Midbrain (tissue), 1 donor: ENCODE results near the gene UVSSA.
"Not testable (repeated sequence)": the region's sequence is repeated elsewhere in the genome, so short reads cannot be mapped to it uniquely, and the experiment has no call there.

Experiments
- DNase-seq: peaks from one replicate; lab custom pipeline; 2025; lab: John Stamatoyannopoulos, UW

The UVSSA gene

DNA sequence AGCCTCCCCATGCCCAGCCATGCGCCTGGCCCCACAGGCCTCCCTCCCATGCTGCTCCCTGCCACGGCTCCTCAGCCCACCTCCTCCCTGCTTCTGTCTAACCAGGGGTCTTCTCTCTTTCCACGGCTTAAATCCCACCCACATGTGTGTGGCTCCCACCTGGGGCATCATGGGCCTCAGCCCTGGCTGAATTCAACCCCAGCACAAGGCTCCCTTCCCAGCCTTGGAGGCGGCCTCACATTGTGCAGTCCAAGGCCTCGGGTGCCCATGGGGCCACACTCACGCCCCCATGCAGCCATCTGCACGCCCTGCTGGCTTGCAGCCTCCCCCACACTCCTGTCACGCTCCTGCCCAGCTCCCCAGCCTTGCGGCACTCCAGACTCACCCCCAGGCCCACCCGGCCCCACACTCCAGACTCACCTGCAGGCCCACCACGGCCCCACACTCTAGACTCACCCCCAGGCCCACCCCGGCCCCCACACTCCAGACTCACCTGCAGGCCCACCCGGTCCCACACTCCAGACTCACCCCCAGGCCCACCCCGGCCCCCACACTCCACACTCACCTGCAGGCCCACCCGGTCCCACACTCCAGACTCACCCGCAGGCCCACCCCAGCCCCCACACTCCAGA lies 30.4 kb upstream of the UVSSA start:
- no peak for DNase-seq

DNA sequence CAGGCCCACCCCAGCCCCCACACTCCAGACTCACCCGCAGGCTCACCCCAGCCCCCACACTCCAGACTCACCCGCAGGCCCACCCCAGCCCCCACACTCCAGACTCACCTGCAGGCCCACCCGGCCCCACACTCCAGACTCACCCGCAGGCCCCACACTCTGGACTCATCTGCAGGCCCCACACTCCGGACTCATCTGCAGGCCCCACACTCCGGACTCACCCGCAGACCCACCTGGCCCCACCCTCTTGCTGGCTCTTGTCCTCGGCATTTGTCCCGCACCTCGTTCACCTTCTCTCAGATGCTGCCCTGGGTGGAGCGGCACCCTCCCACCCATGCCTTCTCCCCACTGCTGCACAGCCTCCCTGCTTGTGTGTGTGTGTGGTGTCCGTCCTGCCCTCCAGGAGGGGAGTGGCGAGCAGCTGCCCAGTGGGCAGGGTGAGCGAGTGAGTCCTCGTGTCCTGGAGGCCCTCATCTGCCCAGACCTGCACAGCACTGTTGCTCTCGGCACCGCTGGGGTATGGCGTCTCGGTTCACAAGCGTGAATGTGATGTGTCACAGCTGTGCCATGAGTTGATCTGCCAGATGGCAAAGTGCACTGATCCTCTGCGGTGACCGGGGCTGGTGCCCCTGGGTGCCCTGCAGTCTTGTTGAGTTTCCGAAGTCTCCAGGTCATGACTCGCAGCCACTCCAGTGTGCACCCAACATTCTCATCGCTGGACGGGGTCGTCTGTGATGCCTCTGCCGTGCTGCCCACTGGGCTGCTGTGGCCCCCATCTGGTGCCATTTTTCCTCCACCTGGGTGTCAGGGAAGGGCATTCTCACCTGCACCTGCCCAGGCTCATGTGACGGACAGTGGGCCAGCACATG lies 29.6 kb upstream of the UVSSA start:
- no peak for DNase-seq

DNA sequence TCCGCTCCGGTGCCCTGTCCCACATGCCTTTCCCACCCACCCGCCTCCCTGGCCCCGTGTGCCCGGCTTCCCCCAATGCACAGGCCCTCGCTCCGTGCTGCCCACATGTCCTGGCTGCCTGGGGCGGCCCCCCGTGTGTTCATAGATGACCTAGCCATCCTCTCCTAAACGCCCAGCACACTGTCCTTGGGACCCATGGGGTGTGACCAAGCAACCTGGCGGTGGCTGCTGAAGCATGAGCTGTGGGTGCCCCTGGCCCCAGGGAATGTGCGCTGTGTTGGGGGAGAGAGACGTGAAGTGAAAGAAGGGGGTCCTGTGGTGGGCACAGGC lies 29.0 kb upstream of the UVSSA start:
- DNase-seq, result no peak

DNA sequence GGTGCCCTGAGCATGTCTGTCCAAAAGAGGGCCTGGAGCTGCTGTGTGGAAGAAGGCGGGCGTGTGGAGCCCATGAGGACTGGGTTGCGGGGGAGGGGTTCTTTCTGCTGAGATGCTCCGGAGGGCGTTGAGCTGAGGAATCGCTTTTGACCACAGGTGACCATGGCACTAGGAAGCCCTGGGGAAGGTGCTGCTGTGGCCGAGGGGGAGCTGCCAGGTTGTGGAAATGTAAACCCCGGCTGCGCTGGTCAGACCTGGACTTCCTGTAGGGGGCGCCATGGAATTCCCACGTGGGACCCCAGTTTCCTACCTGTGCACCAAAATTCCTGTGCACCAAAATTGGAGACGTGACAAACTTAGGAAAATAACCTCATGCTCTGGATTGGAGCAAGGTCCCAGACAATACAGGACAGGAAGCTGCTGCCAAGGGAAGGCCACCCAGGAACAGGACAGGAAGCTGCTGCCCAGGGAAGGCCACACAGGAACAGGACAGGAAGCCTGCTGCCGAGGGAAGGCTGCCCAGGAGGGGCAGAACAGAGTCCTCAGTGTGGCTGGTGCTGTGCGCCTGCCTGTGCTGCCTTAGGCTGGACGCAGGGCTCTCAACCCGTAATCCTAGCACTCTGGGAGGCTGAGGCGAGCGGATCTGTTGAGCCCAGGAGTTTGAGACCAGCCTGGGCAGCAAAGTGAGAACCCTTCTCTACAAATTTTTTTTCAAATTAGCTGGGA lies 28.4 kb upstream of the UVSSA start:
- DNase-seq, result no peak

DNA sequence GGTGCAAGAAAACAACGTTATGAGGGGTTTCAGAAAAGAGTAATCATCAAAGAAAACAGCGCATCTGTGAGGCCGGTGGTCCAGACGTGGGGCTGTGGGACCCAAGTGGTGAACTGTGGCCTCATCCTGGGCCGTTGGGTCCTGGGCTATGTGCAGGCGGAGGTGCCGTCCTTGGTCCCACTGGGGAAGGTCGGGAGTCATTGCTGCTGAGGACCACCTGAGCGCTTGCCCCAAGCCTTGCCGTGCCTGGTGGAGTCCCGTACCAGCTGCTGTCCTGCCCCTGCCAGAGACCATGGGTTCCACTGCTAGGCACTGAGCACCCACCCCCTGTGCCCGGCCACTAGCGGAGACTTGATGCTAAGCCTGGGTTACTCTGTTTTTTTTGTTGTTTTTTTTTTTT lies 25.5 kb upstream of the UVSSA start:
- DNase-seq, result no peak

DNA sequence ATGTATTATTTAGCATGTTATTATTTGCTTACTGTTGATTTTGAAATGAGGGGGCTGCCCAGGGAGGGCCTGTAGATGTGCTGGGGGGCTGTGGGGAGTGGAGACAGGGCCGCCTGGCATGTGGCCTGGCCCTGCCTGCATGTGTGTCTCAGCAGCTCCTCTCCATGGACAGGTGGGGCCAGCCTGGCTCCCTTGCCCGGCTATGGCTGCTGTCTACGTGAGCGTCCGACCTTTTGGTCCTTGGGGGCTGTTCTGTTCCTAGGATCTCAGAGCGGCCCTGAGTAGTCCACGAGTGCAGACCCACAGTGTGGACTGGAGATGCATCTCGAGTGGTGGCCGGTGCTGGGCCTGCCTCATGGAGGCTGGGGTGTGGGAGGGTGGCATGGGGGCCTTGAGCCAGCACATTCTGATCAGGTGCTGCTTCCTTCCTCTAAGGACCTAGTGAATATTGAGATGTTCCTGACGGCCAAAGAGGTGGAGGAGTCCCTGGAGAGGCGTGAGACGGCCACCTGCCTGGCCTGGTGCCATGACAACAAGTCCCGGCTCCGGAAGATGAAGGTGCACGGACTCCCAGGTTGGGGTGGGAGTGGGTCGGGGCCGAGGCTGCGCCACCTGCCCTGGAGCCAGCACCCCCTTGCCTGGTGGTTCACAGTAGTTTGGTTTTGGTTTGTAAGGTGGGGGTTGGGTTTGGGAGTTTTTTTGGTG lies 24.9 kb upstream of the UVSSA start:
- no peak for DNase-seq

DNA sequence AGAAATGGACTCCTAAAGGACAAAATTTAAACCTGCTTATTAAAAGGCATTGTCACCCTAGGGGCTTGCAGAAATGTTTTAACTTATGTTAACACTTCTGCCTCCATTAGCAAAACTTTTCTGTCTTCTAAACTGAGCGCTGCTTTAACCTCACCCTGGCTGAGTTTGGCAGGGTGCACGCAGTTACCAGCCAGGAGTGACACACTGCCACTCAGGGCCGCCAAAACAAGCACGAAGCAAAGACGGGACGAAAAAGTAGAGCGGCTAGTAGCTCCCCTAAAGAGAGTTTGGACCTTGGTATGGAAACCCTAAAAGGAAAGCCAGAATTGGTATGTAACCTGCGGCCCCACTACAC lies 23.8 kb upstream of the UVSSA start:
- DNase-seq, result no peak

DNA sequence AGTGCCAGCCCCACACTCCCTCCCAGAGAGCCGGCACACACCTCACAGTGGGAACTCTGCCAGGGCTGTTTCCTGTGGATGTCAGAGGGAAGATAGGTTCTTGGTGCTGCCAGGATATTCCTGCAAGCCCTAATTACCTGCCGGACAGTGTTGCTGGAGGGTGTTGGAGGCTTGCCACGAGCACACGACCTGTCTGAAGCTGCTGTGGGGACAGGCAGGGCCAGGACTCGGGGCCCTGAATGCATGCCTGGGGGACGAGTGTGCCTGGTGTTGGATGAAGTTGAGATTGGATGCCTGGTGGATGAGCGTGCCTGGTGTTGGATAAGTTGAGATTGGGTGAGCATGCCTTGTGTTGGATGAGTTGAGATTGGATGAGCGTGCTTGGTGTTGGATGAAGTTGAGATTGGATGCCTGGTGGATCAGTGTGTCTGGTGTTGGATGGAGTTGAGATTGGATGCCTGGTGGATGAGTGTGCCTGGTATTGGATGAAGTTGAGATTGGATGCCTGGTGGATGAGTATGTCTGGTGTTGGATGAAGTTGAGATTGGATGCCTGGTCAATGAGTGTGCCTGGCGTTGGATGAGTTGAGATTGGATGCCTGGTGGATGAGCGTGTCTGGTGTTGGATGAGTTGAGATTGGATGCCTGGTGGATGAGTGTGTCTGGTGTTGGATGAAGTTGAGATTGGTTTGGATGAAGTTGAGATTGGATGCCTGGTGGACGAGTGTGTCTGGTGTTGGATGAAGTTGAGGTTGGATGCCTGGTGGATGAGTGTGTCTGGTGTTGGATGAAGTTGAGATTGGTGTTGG lies 23.2 kb upstream of the UVSSA start:
- DNase-seq, result no peak

DNA sequence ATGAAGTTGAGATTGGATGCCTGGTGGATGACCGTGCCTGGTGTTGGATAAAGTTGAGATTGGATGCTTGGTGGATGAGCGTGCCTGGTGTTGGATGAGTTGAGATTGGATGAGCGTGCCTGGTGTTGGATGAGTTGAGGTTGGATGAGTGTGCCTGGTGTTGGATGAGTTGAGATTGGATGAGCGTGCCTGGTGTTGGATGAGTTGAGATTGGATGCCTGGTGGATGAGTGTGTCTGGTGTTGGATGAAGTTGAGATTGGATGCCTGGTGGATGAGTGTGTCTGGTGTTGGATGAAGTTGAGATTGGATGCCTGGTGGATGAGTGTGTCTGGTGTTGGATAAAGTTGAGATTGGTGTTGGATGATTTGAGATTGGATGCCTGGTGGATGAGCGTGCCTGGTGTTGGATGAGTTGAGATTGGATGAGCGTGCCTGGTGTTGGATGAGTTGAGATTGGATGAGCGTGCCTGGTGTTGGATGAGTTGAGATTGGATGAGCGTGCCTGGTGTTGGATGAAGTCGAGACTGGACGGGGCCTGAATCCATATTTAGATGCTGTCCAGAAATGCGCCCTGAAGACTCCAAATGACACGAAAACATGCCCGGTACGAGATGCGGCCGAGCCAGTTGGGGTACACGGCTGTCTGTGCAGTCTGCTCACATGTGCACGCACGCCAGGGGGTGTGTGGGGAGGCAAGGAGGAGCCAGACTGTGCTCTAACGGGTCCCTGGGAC lies 22.4 kb upstream of the UVSSA start:
- DNase-seq, result not testable (repeated sequence)

DNA sequence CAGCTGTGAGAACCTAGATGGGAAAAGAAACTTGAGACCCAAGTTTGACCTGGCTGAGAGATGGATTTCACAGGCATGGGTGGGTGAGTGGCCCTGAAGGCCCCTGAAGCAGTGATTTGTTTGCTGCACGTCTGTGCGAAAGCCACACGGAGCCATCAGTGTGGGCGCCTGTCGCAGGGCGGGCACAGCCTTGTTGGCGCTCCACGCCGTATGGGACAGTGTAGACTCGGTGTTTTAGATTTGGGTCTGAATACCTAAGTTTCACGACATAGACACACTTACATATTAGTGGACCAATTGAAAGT lies 21.9 kb upstream of the UVSSA start:
- no peak for DNase-seq

DNA sequence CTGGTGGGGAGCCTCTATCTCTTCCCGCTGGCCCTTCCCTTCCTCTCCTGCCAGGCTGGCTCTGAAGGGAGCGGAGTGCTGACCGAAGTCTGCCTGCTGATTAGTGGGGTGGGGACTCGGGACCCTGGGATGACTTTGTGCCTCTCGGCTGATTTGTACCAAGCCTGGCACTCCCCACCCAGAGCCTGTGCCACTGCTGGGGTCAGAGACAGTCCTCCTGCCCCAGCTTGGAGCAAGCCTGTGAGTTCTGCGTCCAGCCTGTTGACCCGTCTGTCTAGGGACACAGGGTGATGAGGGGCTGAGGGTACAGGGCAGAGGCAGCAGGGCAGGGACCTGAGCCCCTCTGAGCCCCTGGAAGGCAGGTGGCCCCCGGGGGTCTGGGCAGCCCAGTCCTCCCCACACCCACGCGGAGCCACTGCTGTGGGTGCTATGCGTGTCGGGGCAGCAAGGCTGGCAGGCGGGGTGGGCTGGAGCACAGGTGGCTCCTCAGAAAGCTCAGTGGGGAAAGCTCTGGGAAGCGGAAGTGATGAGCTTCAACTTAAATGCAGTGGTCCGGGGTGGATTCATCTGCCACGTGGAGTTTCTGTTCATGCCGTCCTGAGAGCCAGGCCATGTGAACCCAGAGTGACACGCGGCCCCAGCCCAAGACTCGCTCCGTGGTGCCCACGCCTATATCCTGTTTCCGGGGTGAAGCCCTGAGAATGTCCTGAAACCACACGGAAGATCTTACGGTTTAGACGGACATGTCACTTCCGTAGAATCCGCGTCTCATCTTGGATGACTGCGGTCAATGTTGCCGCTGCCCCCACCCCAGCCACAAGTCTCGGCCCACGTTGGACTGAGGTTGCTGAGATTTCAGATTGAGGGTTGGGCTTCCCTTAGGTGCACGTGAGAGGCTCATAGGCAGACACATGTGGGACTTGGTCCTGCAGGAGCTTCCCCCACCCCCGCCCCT lies 21.1 kb upstream of the UVSSA start:
- no peak for DNase-seq

DNA sequence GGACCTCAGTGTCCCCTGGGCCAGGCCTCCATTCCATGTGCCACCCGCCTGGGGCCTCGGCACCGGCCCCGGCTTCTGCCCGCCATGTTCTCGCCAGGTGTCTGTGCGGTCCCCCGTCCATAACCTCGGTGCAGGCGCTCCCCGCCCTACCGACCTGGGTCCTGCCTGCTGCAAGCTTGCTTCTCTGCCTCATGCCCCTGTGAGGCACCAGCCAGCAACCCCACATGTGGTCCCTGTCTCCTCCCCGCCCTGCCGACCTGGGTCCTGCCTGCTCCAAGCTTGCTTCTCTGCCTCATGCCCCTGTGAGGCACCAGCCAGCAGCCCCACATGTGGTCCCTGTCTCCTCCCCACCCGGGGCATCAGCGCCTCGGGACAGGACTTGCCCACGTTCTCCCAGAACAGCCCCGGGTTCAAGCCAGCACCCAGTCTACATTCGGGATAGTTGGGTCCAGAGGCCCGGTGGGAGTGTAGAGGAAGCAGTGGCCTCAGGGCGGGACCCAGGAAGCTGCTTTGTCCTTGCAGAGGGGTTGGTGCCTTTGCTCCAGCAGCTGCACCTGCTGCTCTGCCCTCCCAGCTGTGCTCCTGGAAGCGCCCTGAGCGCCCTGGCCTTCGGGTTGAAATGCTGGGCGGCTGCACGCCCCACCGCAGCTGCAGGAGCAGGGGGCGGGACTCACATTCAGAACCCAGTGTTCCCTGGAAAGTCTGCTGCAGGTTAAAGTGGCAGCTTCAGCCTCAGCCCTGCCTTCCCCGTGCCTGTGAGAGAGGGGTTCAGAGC lies 20.1 kb upstream of the UVSSA start:
- DNase-seq, result no peak

DNA sequence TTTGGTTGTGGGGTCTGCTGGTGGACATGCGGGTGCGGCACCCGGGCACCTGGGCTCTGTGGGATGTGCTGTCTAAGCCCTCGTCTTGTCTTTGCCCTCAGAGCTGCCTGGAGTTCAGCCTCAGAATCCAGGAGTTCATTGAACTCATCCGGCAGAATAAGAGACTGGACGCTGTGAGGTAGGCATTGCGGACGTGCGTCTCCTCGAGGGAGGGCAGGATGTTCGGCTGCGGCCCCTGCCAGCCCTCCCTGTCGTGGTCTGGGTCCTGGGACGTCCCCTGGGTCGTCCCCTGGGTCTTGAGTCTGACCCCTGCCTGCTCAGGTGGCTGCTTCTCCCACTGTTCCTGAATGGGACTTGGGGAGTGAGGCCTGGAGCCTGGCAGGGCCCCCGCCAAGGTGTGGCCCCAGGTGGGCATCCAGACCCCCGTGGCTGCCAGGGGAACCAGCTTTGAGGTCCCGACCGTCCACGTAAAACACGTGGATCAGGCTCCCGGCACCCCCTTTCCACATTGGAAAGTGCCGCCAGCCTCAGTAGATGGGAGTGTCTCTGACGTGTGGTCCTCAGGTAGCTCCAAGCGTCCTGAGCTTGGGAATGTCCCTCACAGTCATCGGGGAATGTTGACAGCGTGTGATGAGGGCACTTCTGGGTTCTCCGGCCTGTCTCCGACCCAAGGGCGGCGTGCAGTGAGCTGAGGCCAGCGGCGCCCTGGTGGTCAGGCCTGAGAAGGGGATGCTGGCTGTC lies 19.3 kb upstream of the UVSSA start:
- no peak for DNase-seq

DNA sequence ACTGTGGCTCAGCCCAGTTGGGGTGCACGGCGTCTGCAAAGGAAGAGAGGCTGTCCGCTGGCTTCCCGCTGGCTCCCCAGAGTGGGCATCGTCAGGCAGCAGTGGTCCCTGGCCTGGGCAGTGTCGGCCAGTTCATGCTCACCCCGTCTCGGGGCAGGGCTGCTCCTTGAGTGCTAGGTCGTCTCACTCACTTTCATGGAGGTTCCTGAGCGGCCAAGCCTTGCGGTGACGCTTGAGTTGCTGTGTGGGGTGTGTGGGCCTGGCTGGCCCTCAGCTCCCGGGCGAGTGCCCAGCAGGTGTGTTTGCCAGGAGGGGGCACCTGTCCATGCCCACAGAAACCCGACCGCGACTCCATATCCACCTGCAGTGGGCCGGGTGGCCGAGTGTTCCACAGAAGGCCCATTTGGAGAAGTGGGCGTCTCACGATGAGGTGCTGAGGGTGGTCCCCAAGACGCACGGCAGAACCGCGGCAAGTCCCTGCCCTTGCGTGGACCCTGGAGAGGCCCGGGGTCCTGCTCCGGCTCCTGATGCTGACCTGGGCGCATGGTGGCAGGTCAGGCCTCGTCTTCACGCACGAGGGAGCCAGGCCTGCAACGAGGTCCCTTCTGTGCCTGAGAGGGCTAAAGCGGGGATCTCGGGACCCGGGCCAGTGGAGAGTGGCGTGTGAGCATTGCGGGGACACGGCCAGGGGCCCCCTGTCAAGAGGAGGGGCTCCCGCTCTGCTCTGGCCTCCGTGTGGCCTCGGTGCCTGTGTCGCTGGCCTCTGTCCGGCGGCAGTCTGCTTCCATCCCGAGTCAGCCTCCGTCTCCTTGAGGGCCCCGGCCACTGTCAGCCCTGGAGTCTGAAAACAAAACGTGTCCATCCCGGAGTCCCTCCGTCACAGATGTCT lies 18.5 kb upstream of the UVSSA start:
- DNase-seq, result no peak

DNA sequence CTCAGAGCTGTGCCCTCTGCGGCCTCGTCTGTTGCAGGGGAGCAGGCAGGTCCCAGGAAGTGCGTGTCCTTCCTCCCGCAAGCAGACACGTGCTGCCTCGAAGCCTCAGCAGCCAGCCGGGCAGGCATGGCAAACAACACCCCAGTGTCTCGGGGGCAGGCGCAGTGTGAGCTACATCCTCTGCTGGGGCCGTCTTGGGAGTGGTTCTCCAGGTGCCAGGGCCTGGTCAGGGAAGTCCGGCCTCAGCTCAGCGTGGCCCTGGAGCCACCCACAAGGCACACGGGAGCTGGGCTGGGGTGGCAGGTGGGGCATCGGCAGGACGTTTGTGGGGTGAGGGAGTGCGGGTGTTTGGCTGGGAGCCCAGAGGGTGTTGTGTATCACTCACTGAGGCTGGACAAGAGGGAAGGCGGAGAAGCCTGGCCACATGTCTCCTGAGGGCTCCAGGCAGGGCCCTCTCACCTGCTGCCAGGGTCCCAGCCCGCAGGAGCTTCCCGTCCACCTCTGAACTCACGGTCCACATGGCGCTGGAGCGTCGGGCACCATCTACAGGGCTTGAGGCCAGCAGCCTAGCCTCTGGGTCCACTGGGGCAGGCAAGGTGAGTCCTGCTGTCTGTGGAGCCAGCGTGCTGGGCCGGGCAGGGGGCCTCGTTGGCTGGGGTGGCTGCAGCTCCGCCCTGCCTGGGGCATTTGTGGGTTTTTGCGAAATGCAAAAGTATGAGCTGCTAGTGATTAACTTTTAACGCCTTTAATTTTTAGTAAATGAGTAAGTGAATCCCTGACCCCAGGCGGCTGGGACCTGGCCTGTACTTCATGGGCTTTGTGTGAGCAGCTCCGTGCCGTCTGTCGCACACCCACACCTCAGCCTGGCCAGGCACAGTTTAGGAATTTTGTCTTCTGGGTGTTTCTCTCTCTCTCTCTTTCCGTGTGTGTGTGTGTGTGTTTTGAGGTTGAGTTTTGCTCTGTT lies 17.3 kb upstream of the UVSSA start:
- no peak for DNase-seq
